A549 (cell line): ENCODE data around the gene MTCP1. TPM values are rescaled to one million over a fixed set of nuclear protein-coding genes. Genes with fewer than 3 reads are reported as not detected.

Experiments used
- ATAC-seq, 2 experiments: fragments of 200-7000 bp in 1 of 2; fragments of >200 bp in 1 of 2; cut with Nextera tagmentation in 1 of 2; cut with Tn5 transposase in 1 of 2; 3 replicates each; pipeline versions ENCODE4 v1.8.0 to v1.9.1; 2018 to 2020; ENCODE audit warnings: mild to moderate bottlenecking in 1 of 2, moderate library complexity in 1 of 2
- CTCF ChIA-PET: fragments of 300-600 bp; sonication (Branson Sonifier 250); formaldehyde crosslinking; extraction: SDS; loops from one replicate; lab custom pipeline; 2021; ENCODE audit warnings: antibody characterized with exemption, inconsistent platforms; lab: Yijun Ruan, JAX
- POLR2A ChIA-PET: fragments of 350-600 bp; formaldehyde crosslinking; extraction: SDS; loops from one replicate; lab custom pipeline; 2021; ENCODE audit warnings: antibody characterized with exemption, inconsistent platforms; lab: Yijun Ruan, JAX
- DNase-seq, 2 experiments: peaks; one replicate each; pipeline versions ENCODE4 v3.0.0 to v3.0.0-alpha.2; 2011 to 2016; ENCODE audit warnings: low read depth in 1 of 2, low spot score in 1 of 2
- FAIRE-seq: peaks from 2 replicates; lab custom pipeline; 2011; peaks lifted over from hg19 to GRCh38; lab: Jason Lieb, UNC
- H3K27ac ChIP-seq, 2 experiments: fragments of >200 bp; sonication (Bioruptor Twin); formaldehyde crosslinking; 3 replicates each; pipeline ENCODE4 v1.5.1; 2016 to 2017
- H3K4me1 ChIP-seq: fragments of >200 bp; sonication (Bioruptor Twin); formaldehyde crosslinking; 3 replicates; pipeline ENCODE4 v1.6.1; 2016
- H3K4me2 ChIP-seq: fragments of >200 bp; sonication (Bioruptor Twin); formaldehyde crosslinking; 3 replicates; pipeline ENCODE4 v1.6.1; 2016
- H3K4me3 ChIP-seq: fragments of >200 bp; sonication (Bioruptor Twin); formaldehyde crosslinking; 3 replicates; pipeline ENCODE4 v1.5.1; 2016
- H3K9me3 ChIP-seq: fragments of >200 bp; sonication (Bioruptor Twin); formaldehyde crosslinking; 3 replicates; pipeline ENCODE4 v1.6.1; 2016
- BHLHE40 ChIP-seq: IDR thresholded peaks from 2 replicates; pipeline ENCODE4 v1.6.1; 2012; ENCODE audit warnings: low read depth, low read length, inconsistent platforms
- CBX8 ChIP-seq: fragments of 200-600 bp; sonication (generic); IDR thresholded peaks from 2 replicates; pipeline ENCODE4 v1.6.1; 2016
- CHD2 ChIP-seq: fragments of 150-350 bp; IDR thresholded peaks from 2 replicates; pipeline ENCODE4 v1.6.1; 2014; ENCODE audit warnings: low read length; ENCODE audit not compliant: partially characterized antibody
- CHD4 ChIP-seq: fragments of 200-600 bp; sonication (generic); IDR thresholded peaks from 2 replicates; pipeline ENCODE4 v1.6.1; 2016; ENCODE audit warnings: antibody characterized with exemption, mild to moderate bottlenecking, borderline replicate concordance
- EHF ChIP-seq: fragments of 250-450 bp; sonication (Bioruptor Pico); IDR thresholded peaks from 2 replicates; pipeline ENCODE4 v1.5.0; 2020; ENCODE audit warnings: mild to moderate bottlenecking
- EHMT2 ChIP-seq: fragments of 200-600 bp; sonication (generic); IDR thresholded peaks from 2 replicates; pipeline ENCODE4 v1.6.1; 2016; ENCODE audit warnings: antibody characterized with exemption, low read depth, mild to moderate bottlenecking, moderate library complexity
- ESRRA ChIP-seq: fragments of 150-350 bp; IDR thresholded peaks from 2 replicates; pipeline ENCODE4 v1.6.1; 2014; ENCODE audit warnings: mild to moderate bottlenecking, low read length, borderline replicate concordance
- FOSB ChIP-seq: fragments of 250-450 bp; sonication (Bioruptor Pico); IDR thresholded peaks from 2 replicates; pipeline ENCODE4 v1.5.0; 2020; ENCODE audit warnings: mild to moderate bottlenecking, moderate library complexity
- HDAC2 ChIP-seq: fragments of 200-600 bp; sonication (generic); IDR thresholded peaks from 2 replicates; pipeline ENCODE4 v1.6.1; 2016
- HEYL ChIP-seq: fragments of 250-450 bp; sonication (Bioruptor Pico); IDR thresholded peaks from 2 replicates; pipeline ENCODE4 v1.8.0; 2021; ENCODE audit warnings: mild to moderate bottlenecking, moderate library complexity
- KDM1A ChIP-seq: fragments of 200-600 bp; sonication (generic); IDR thresholded peaks from 2 replicates; pipeline ENCODE4 v1.6.1; 2016; ENCODE audit warnings: low read depth, mild to moderate bottlenecking
- NPAS2 ChIP-seq: fragments of 250-450 bp; sonication (Bioruptor Pico); IDR thresholded peaks from 2 replicates; pipeline ENCODE4 v1.8.0; 2022; ENCODE audit warnings: mild to moderate bottlenecking, moderate library complexity, borderline replicate concordance
- NR3C1 ChIP-seq: fragments of >200 bp; sonication (Bioruptor Twin); formaldehyde crosslinking; IDR thresholded peaks from 3 replicates; pipeline ENCODE4 v1.6.1; 2017
- POLR2A ChIP-seq: IDR thresholded peaks from 2 replicates; pipeline ENCODE4 v1.6.1; 2012; ENCODE audit warnings: mild to moderate bottlenecking, low read length
- POLR2AphosphoS2 ChIP-seq: conservative IDR thresholded peaks from 2 replicates; pipeline ENCODE4 v1.6.1; 2012; ENCODE audit warnings: low read length, improper control_type of control experiment, inconsistent platforms
- RAD21 ChIP-seq, 2 experiments: fragments of >200 bp in 1 of 2; sonication (Bioruptor Twin) in 1 of 2; formaldehyde crosslinking in 1 of 2; IDR thresholded peaks in 1 of 2; conservative IDR thresholded peaks in 1 of 2; 2 replicates in 1 of 2; 3 replicates in 1 of 2; pipeline ENCODE4 v1.6.1; 2012 to 2018; ENCODE audit warnings: inconsistent platforms in 1 of 2
- RCOR1 ChIP-seq: fragments of 150-350 bp; IDR thresholded peaks from 2 replicates; pipeline ENCODE4 v1.6.1; 2014; ENCODE audit warnings: antibody characterized with exemption, low read length, low read depth
- SREBF2 ChIP-seq: fragments of 450-650 bp; IDR thresholded peaks from 2 replicates; pipeline ENCODE4 v1.6.1; 2014; ENCODE audit warnings: mild to moderate bottlenecking, moderate library complexity
- TP53 ChIP-seq: fragments of 250-450 bp; sonication (Bioruptor Pico); IDR thresholded peaks from 2 replicates; pipeline ENCODE4 v1.5.0; 2021; ENCODE audit warnings: mild to moderate bottlenecking, moderate library complexity
- USF2 ChIP-seq: fragments of 450-650 bp; IDR thresholded peaks from 2 replicates; pipeline ENCODE4 v1.6.1; 2014; ENCODE audit warnings: antibody characterized with exemption
- ZFP36 ChIP-seq: fragments of 450-650 bp; IDR thresholded peaks from 2 replicates; pipeline ENCODE4 v1.6.1; 2014; ENCODE audit warnings: borderline replicate concordance; ENCODE audit not compliant: partially characterized antibody
- WGBS: methylation state at CpG from one replicate; pipeline ENCODE4 v1.1.6; 2017; ENCODE audit errors: missing lambda C conversion rate; 5-methylcytosine and 5-hydroxymethylcytosine counted together
- polyA plus RNA-seq, 4 experiments: library from polyadenylated mRNA; depleted of rRNA in 3 of 4; stranded (reverse); fragments of >200 nt; fragmentation: RNase III in 1 of 4; extraction: RNeasy Plus Mini Kit Qiagen cat#74134 plus additional on column Dnase treatment in 1 of 4; gene quantifications; 2 replicates in 3 of 4; 3 replicates in 1 of 4; pipeline ENCODE4 v1.2.3, GENCODE V29; 2011 to 2017
- TF ChIP-seq, protein P1 (sequence below): fragments of 250-450 bp; sonication (Bioruptor Pico); IDR thresholded peaks from 2 replicates; pipeline ENCODE4 v1.5.0; 2020; ENCODE audit warnings: low read depth, mild to moderate bottlenecking, moderate library complexity
- TF ChIP-seq, protein P2 (sequence below): fragments of >200 bp; sonication (Bioruptor Twin); formaldehyde crosslinking; IDR thresholded peaks from 3 replicates; pipeline ENCODE4 v1.5.1; 2016
- TF ChIP-seq, protein P3 (sequence below): fragments of >200 bp; sonication (Bioruptor Twin); formaldehyde crosslinking; IDR thresholded peaks from 3 replicates; pipeline ENCODE4 v1.6.1; 2016
- TF ChIP-seq, protein P4 (sequence below): fragments of 250-450 bp; sonication (Bioruptor Pico); IDR thresholded peaks from 2 replicates; pipeline ENCODE4 v1.5.0; 2021; ENCODE audit warnings: mild to moderate bottlenecking, moderate library complexity, borderline replicate concordance
- TF ChIP-seq, protein P5 (sequence below): fragments of 150-350 bp; IDR thresholded peaks from 2 replicates; pipeline ENCODE4 v1.6.1; 2014; ENCODE audit warnings: low read depth, mild to moderate bottlenecking, low read length

The MTCP1 gene
- polyA plus RNA-seq, 2 of the 4 experiments (the other 2 are of a cell fraction), result 12.3 to 38.0 TPM

GRCh38 chrX:155028877-155029291 lies 42.1 kb downstream of the MTCP1 start:
- no peak for ATAC-seq
- TF ChIP-seq CBX8 (no peak), CHD4 (no peak), NR3C1 (no peak), ESRRA (no peak), RAD21 (conservative IDR thresholded peaks at IDR 0.05 in 1 of 2, IDR thresholded peaks at IDR 0.05 in 1 of 2) (no peak), HEYL (CRISPR knock-in tag) (no peak), ZFP36 (no peak), POLR2AphosphoS2 (no peak), HDAC2 (no peak), EHF (no peak), POLR2A (no peak), FOSB (no peak), TP53 (CRISPR knock-in tag) (no peak)
- TF ChIP-seq, protein P1, sequence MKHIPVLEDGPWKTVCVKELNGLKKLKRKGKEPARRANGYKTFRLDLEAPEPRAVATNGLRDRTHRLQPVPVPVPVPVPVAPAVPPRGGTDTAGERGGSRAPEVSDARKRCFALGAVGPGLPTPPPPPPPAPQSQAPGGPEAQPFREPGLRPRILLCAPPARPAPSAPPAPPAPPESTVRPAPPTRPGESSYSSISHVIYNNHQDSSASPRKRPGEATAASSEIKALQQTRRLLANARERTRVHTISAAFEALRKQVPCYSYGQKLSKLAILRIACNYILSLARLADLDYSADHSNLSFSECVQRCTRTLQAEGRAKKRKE, result no peak
- TF ChIP-seq, protein P2, sequence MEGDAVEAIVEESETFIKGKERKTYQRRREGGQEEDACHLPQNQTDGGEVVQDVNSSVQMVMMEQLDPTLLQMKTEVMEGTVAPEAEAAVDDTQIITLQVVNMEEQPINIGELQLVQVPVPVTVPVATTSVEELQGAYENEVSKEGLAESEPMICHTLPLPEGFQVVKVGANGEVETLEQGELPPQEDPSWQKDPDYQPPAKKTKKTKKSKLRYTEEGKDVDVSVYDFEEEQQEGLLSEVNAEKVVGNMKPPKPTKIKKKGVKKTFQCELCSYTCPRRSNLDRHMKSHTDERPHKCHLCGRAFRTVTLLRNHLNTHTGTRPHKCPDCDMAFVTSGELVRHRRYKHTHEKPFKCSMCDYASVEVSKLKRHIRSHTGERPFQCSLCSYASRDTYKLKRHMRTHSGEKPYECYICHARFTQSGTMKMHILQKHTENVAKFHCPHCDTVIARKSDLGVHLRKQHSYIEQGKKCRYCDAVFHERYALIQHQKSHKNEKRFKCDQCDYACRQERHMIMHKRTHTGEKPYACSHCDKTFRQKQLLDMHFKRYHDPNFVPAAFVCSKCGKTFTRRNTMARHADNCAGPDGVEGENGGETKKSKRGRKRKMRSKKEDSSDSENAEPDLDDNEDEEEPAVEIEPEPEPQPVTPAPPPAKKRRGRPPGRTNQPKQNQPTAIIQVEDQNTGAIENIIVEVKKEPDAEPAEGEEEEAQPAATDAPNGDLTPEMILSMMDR, result no peak
- Histone ChIP-seq H3K4me2 (peak overlapping the region; percentile 87), H3K4me3 (no peak overlapping the region), H3K27ac (peak overlapping the region; percentile 70 to 89; a peak in 5 of 6 replicates), H3K4me1 (peaks cover 27% of the 10 kb centered on the region), H3K9me3 (no peaks in the 10 kb centered on the region)
- peak; percentile 76 for FAIRE-seq
- ChIA-PET CTCF (interaction anchor here (1.5 kb wide), 1 partner anchor 12 kb away, joined by 3 read pairs; no protein-coding TSS in a partner anchor), POLR2A (no interaction called here)
- WGBS, result 89% methylated on average over 2 of the region's 2 CpGs
- DNase-seq, result peak in 1 of 2 experiments; percentile 17

- peak overlapping the region; percentile 87 for H3K4me2 ChIP-seq
- peak overlapping the region; percentile 62 for H3K4me3 ChIP-seq
- POLR2A ChIA-PET, result no interaction called here
- FAIRE-seq (no peak), ATAC-seq (no peak), DNase-seq (peak in 1 of 2 experiments; percentile 6)
- H3K9me3 ChIP-seq, result no peaks in the 10 kb centered on the region
- peaks cover 27% of the 10 kb centered on the region for H3K4me1 ChIP-seq
- TF ChIP-seq KDM1A, result no peak
- TF ChIP-seq POLR2A, result no peak
- no peak for TF ChIP-seq USF2
- TF ChIP-seq, protein P3, sequence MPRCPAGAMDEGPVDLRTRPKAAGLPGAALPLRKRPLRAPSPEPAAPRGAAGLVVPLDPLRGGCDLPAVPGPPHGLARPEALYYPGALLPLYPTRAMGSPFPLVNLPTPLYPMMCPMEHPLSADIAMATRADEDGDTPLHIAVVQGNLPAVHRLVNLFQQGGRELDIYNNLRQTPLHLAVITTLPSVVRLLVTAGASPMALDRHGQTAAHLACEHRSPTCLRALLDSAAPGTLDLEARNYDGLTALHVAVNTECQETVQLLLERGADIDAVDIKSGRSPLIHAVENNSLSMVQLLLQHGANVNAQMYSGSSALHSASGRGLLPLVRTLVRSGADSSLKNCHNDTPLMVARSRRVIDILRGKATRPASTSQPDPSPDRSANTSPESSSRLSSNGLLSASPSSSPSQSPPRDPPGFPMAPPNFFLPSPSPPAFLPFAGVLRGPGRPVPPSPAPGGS, result no peak
- TF ChIP-seq HEYL (CRISPR knock-in tag), result no peak
- TF ChIP-seq, protein P4, sequence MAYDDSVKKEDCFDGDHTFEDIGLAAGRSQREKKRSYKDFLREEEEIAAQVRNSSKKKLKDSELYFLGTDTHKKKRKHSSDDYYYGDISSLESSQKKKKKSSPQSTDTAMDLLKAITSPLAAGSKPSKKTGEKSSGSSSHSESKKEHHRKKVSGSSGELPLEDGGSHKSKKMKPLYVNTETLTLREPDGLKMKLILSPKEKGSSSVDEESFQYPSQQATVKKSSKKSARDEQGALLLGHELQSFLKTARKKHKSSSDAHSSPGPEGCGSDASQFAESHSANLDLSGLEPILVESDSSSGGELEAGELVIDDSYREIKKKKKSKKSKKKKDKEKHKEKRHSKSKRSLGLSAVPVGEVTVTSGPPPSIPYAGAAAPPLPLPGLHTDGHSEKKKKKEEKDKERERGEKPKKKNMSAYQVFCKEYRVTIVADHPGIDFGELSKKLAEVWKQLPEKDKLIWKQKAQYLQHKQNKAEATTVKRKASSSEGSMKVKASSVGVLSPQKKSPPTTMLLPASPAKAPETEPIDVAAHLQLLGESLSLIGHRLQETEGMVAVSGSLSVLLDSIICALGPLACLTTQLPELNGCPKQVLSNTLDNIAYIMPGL (CRISPR knock-in tag), result no peak
- no peak for TF ChIP-seq RCOR1
- no peak for TF ChIP-seq CHD2
- TF ChIP-seq CBX8, result no peak
- TF ChIP-seq NPAS2 (CRISPR knock-in tag), result no peak
- no peak for TF ChIP-seq EHMT2
- TF ChIP-seq SREBF2, result no peak
- TF ChIP-seq, protein P5, sequence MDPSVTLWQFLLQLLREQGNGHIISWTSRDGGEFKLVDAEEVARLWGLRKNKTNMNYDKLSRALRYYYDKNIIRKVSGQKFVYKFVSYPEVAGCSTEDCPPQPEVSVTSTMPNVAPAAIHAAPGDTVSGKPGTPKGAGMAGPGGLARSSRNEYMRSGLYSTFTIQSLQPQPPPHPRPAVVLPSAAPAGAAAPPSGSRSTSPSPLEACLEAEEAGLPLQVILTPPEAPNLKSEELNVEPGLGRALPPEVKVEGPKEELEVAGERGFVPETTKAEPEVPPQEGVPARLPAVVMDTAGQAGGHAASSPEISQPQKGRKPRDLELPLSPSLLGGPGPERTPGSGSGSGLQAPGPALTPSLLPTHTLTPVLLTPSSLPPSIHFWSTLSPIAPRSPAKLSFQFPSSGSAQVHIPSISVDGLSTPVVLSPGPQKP, result no peak
- TF ChIP-seq BHLHE40, result no peak
- CTCF ChIA-PET, result interaction anchor here (1.3 to 1.5 kb wide), 2 partner anchors 11 to 48 kb away, joined by 3 read pairs; no protein-coding TSS in a partner anchor
- 6% methylated on average over 3 of the region's 3 CpGs for WGBS
- peak overlapping the region; percentile 89 to 98 for H3K27ac ChIP-seq
Observed at GRCh38 chrX:155028129-155028528, 42.8 kb downstream of the MTCP1 start.
